Spleen (tissue), 11 donors: ENCODE measurements around the gene ME3. TPM values are rescaled to one million over a fixed set of nuclear protein-coding genes. Genes with fewer than 3 reads are reported as not detected.

Experiments used
- DNase-seq: peaks from one replicate; pipeline ENCODE4 v3.0.0-alpha.2; 2020
- H3K27ac ChIP-seq, 8 donors: fragments of 200-600 bp; sonication (generic) in 7 of 8; 1 replicate in 4 of 8; 2 replicates in 4 of 8; pipeline versions ENCODE4 v1.5.0 to v1.8.0; 2016 to 2021; ENCODE audit warnings: inconsistent platforms in 4 of 8, mild to moderate bottlenecking in 4 of 8, moderate library complexity in 1 of 8
- H3K27me3 ChIP-seq, 7 donors: fragments of 200-600 bp; sonication (generic) in 6 of 7; replicated peaks in 1 of 7; 1 replicate in 4 of 7; 2 replicates in 3 of 7; pipeline versions ENCODE4 v1.5.0 to v1.8.0; 2016 to 2021; ENCODE audit warnings: inconsistent platforms in 3 of 7, mild to moderate bottlenecking in 1 of 7
- H3K36me3 ChIP-seq, 6 donors: fragments of 200-600 bp; sonication (generic) in 5 of 6; 1 replicate in 4 of 6; 2 replicates in 2 of 6; pipeline versions ENCODE4 v1.5.0 to v1.8.0; 2016 to 2021; ENCODE audit warnings: inconsistent platforms in 2 of 6
- H3K4me1 ChIP-seq, 6 donors: fragments of 200-600 bp; sonication (generic) in 5 of 6; 1 replicate in 3 of 6; 2 replicates in 3 of 6; pipeline versions ENCODE4 v1.5.0 to v1.8.0; 2016 to 2021; ENCODE audit warnings: inconsistent platforms in 3 of 6
- H3K4me3 ChIP-seq, 8 donors: fragments of 200-600 bp; sonication (generic) in 7 of 8; 1 replicate in 4 of 8; 2 replicates in 4 of 8; pipeline versions ENCODE4 v1.5.0 to v1.8.0; 2016 to 2021; ENCODE audit warnings: inconsistent platforms in 4 of 8, mild to moderate bottlenecking in 4 of 8, moderate library complexity in 2 of 8
- H3K9me3 ChIP-seq, 8 donors: fragments of 200-600 bp; sonication (generic) in 7 of 8; 1 replicate in 4 of 8; 2 replicates in 4 of 8; pipeline versions ENCODE4 v1.5.0 to v1.8.0; 2016 to 2021; ENCODE audit warnings: inconsistent platforms in 4 of 8
- CTCF ChIP-seq, 11 experiments: fragments of 200-600 bp in 7 of 11; fragments of 450-650 bp in 4 of 11; sonication (generic) in 4 of 11; IDR thresholded peaks in 8 of 11; conservative IDR thresholded peaks in 3 of 11; 1 replicate in 7 of 11; 2 replicates in 4 of 11; pipeline versions ENCODE4 v1.4.0 to v1.8.0; 2016 to 2021; ENCODE audit warnings: antibody characterized with exemption in 11 of 11, inconsistent platforms in 4 of 11, mild to moderate bottlenecking in 1 of 11
- POLR2A ChIP-seq, 3 donors: fragments of 450-650 bp; IDR thresholded peaks; one replicate each; pipeline ENCODE4 v1.5.1; 2017; ENCODE audit warnings: antibody characterized with exemption in 3 of 3, mild to moderate bottlenecking in 1 of 3
- POLR2AphosphoS5 ChIP-seq, 3 donors: sonication (generic); formaldehyde crosslinking; IDR thresholded peaks; one replicate each; pipeline ENCODE4 v1.5.1; 2017; ENCODE audit warnings: antibody characterized with exemption in 3 of 3
- WGBS, 5 donors: extraction: QIAGEN DNeasy Blood & Tissue Kit in 3 of 5; methylation state at CpG; one replicate each; pipeline versions ENCODE4 v1.1.5 to v1.1.7; 2013 to 2018; 5-methylcytosine and 5-hydroxymethylcytosine counted together
- intact Hi-C: fragments of 100-400 bp; cut with DNase I; formaldehyde crosslinking; loops from one replicate; pipeline ENCODE4 v1.15.0; 2023; ENCODE audit warnings: low total_unique reads
- polyA plus RNA-seq, 3 donors: library from polyadenylated mRNA; stranded (reverse); fragments of 200-250 nt; gene quantifications; one replicate each; pipeline ENCODE4 v1.2.1, GENCODE V29; 2013
- total RNA-seq, 7 donors: library from RNA; depleted of rRNA in 3 of 7; stranded (reverse); fragments of >200 nt in 3 of 7; fragmentation: NEBNext Ultra II Directional in 4 of 7; extraction: Animal tissue kit (Norgen Biotek cat#: 25700) in 4 of 7; gene quantifications; one replicate each; pipeline versions ENCODE4 v1.1.0 to v1.2.1, GENCODE V29; 2016 to 2021
- donor health status: healthy with polysubstance abuse.
- donor health status: DM: no; HTN: no; CAD: no; lungs with moderate emphysema.
- donor health status: DM: no; HTN: no; CAD: no.
- donor health status: Bipolar disorder and iron deficiency.
- donor health status: healthy.
- donor health status: DM: no; HTN: no; CAD: no.
- donor health status: DM: yes; HTN: yes; CAD: no.

Gene ME3
- total and polyA plus RNA-seq, 10 donors = 6.4 to 25.9 (median 18.3) TPM

DNA sequence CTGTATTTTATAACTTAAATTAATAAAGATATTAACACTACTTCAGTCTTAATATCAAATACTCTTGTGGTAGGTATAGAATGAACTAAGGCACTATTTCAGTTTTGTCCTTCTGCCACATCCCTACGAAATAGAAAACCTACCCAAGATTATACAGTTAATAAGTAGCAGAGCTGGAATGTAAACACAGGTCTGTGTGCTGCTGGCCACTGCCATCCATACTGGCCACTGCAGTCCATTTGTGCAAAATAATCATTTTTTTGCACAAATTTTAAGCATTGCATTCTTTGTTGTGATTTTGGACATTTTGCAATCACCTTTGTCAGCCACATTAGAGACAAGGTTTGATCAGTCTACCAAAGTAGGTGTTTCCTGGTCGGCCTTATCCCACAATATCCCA, 91.9 kb downstream of the ME3 start:
- peaks cover 0 to 39% (median 9%) of the 10 kb centered on the region in 6 donors for H3K4me1 ChIP-seq
- TF ChIP-seq POLR2A (IDR thresholded peaks at IDR 0.05) (no peak), POLR2AphosphoS5 (IDR thresholded peaks at IDR 0.05) (no peak), CTCF (IDR thresholded peaks at IDR 0.05 in 8 of 11, conservative IDR thresholded peaks at IDR 0.05 in 3 of 11) (no peak)
- intact Hi-C loops = no loop called here
- 73 to 90% (median 76%) methylated on average over 2 of the region's 2 CpGs for WGBS, 5 donors
- DNase-seq = no peak
- no peak overlapping the region for H3K27ac ChIP-seq
- no peaks in the 10 kb centered on the region for H3K36me3 ChIP-seq
- no peaks in the 10 kb centered on the region for H3K27me3 ChIP-seq
- no peak overlapping the region for H3K4me3 ChIP-seq
- no peaks in the 10 kb centered on the region for H3K9me3 ChIP-seq

DNA sequence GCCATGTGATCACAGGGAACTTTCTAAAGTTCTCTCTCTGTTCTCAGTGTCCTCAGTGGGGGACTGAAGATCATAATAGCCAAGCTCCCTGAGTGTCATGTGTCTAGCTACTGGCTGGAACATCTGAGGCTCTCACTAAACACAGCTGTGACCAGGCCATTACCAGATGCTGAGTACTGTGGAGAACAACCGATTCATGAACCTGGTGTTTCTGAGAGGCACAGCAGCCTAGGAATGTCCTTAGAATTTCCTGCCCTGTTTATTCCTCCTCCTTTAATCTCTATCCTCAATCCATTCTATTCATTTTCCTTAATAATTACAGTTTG, 93.0 kb downstream of the ME3 start:
- no peak for DNase-seq
- H3K9me3 ChIP-seq = no peaks in the 10 kb centered on the region
- intact Hi-C loops = no loop called here
- no peaks in the 10 kb centered on the region for H3K27me3 ChIP-seq
- WGBS, 5 donors = 81 to 96% (median 83%) methylated on average over 1 of the region's 1 CpG
- H3K27ac ChIP-seq = peak overlapping the region in 4 of 8 donors; percentile 66 to 84 (median 78)
- peaks cover 4 to 50% (median 12%) of the 10 kb centered on the region in 6 donors for H3K4me1 ChIP-seq
- no peaks in the 10 kb centered on the region for H3K36me3 ChIP-seq
- TF ChIP-seq POLR2A (IDR thresholded peaks at IDR 0.05) = no peak
- H3K4me3 ChIP-seq = no peak overlapping the region

DNA sequence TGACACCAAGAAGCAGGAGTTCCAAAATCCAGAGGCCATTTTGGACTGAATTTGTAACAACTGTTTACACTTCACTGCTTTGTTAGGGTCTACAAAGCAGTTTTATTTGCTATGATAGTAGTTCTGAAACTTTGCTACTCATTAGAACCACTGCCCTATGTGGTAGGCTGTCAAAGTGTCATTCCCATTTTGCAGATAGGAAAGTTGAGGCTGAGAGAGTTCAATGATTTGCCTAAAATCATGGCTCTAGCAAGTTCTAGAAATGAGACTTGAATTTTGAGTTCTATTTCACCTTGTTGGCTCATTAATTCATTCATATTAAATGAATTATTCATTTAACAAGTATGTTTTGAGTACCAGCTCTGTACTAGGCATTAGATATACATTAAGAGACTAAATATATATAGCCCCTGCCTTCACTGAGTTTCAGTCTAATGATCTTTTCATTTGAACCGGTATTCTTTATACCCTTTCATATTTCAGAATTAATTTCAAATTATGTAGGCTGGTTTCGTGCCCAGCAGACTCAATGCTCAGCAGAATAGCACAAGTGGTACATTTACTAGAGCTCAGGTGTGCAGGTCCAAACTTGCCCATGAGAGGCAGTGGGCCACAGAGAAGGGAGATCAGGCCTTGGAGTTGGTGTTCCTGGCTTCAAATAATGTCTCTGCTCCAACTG, 93.5 kb downstream of the ME3 start:
- no peak for DNase-seq
- TF ChIP-seq POLR2AphosphoS5 (IDR thresholded peaks at IDR 0.05) = no peak
- TF ChIP-seq POLR2A (IDR thresholded peaks at IDR 0.05) = no peak
- no peak for TF ChIP-seq CTCF (IDR thresholded peaks at IDR 0.05 in 8 of 11, conservative IDR thresholded peaks at IDR 0.05 in 3 of 11)
- H3K4me3 ChIP-seq = no peak overlapping the region
- H3K36me3 ChIP-seq = no peaks in the 10 kb centered on the region
- H3K27me3 ChIP-seq = no peaks in the 10 kb centered on the region
- no peaks in the 10 kb centered on the region for H3K9me3 ChIP-seq
- intact Hi-C loops = no loop called here
- peaks cover 4 to 55% (median 13%) of the 10 kb centered on the region in 6 donors for H3K4me1 ChIP-seq
- peak overlapping the region in 7 of 8 donors; percentile 52 to 84 (median 66) for H3K27ac ChIP-seq
- 90 to 98% (median 93%) methylated on average over 2 of the region's 2 CpGs for WGBS, 5 donors

DNA sequence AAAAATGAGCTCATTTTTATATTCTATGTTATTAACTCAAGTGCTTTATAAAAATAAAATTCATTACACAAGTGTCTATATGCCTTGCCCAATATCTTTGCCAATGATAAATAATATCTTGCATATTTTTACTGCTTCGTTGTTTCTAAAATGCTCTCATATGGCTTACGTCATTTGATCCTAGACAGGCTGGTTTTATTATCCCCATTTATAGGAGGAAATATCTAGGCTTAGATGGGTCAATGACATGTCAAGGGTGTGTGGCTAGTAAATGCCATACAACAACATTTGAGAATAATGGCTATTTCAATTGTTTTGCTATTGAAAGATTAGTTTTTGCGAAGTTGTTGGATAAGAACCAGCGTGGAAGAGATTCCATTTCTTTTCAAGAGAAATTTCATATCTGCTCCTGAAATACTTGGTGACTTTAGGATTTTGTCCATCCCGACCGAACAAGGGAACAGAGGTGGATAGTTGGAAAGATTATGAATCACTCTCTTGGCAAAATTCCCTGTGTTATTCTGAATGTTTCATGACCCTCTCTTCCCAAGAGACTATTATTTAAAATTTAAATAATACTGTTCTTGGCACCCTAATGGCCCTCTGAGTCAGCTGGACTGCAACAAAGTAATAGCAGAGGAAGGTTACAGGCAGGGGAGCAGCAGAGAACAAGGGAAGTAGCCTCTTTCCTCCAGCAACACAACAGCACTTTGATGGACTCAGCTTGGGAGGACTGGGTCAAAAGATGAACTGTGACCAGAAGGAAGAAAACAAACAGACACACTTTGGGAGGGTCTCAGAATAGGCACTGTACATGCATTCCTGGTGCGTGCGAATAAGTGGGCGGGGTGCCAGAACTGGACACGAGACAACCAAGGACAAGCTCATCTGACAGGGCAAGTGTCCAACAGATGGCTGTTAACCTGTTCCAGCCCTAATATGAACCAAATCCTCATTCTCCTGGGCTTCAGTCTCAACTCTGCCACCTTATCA, 94.5 kb downstream of the ME3 start:
- Histone ChIP-seq H3K4me1 (peaks cover 4 to 59% (median 13%) of the 10 kb centered on the region in 6 donors), H3K9me3 (no peaks in the 10 kb centered on the region), H3K27me3 (no peaks in the 10 kb centered on the region), H3K27ac (peak overlapping the region in 7 of 8 donors; percentile 52 to 84 (median 66)), H3K36me3 (no peaks in the 10 kb centered on the region), H3K4me3 (no peak overlapping the region)
- peak; percentile 81 for DNase-seq
- intact Hi-C loops = no loop called here
- 37 to 76% (median 64%) methylated on average over 10 of the region's 10 CpGs for WGBS, 5 donors
- TF ChIP-seq POLR2A (IDR thresholded peaks at IDR 0.05) (no peak), CTCF (IDR thresholded peaks at IDR 0.05 in 8 of 11, conservative IDR thresholded peaks at IDR 0.05 in 3 of 11) (no peak), POLR2AphosphoS5 (IDR thresholded peaks at IDR 0.05) (peak in 2 of 3 donors; percentile 28 to 74)
